ENCODE results near the gene C2CD4B. TPM values are rescaled to one million over a fixed set of nuclear protein-coding genes. Genes with fewer than 3 reads are reported as not detected.

The C2CD4B gene
- total RNA-seq, 3 donors from 2014 or later, result 1.5 to 3.7 (median 3.2) TPM

- peak; percentile 81 for ATAC-seq
- peak in 2 of 3 donors; percentile 57 to 72 for DNase-seq
- Histone ChIP-seq H3K36me3 (ENCODE audit: low read depth) (no peaks in the 10 kb centered on the region), H3K4me3 (no peak overlapping the region), H3K4me1 (ENCODE audit: low read depth) (peaks cover 8% of the 10 kb centered on the region), H3K9me3 (no peaks in the 10 kb centered on the region)
- intact Hi-C loops (cut with DNase I, micrococcal nuclease), result no loop called here
- TF ChIP-seq, protein P1, sequence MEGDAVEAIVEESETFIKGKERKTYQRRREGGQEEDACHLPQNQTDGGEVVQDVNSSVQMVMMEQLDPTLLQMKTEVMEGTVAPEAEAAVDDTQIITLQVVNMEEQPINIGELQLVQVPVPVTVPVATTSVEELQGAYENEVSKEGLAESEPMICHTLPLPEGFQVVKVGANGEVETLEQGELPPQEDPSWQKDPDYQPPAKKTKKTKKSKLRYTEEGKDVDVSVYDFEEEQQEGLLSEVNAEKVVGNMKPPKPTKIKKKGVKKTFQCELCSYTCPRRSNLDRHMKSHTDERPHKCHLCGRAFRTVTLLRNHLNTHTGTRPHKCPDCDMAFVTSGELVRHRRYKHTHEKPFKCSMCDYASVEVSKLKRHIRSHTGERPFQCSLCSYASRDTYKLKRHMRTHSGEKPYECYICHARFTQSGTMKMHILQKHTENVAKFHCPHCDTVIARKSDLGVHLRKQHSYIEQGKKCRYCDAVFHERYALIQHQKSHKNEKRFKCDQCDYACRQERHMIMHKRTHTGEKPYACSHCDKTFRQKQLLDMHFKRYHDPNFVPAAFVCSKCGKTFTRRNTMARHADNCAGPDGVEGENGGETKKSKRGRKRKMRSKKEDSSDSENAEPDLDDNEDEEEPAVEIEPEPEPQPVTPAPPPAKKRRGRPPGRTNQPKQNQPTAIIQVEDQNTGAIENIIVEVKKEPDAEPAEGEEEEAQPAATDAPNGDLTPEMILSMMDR (IDR thresholded peaks at IDR 0.05), result no peak
Observed at GRCh38 chr15:62135532-62136134, 29.5 kb downstream of the C2CD4B start.

DNA sequence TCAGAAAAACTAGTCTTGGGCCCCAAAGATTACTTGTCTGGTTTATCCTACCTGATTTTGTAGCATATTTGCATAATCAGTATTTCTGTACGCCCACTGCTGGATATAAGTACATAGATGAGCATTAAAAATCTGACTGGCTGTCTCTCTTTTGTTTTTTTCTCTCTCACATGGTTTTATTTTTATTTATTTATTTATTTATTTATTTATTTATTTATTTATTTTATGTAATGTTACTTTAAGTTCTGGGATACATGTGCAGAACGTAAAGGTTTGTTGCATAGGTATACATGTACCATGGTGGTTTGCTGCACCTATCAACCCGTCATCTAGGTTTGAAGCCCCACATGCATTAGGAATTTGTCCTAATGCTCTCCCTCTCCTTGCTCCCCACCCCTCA, 31.9 kb downstream of the C2CD4B start:
- intact Hi-C loops (cut with DNase I, micrococcal nuclease), result no loop called here
- DNase-seq (no peak), ATAC-seq (no peak)
- peaks cover 7% of the 10 kb centered on the region for H3K4me1 ChIP-seq (ENCODE audit: low read depth)
- no peaks in the 10 kb centered on the region for H3K9me3 ChIP-seq
- TF ChIP-seq, protein P1 (IDR thresholded peaks at IDR 0.05), result no peak
- H3K4me3 ChIP-seq, result no peak overlapping the region
- H3K36me3 ChIP-seq (ENCODE audit: low read depth), result no peaks in the 10 kb centered on the region

- Histone ChIP-seq H3K4me1 (ENCODE audit: low read depth) (peaks cover 19% of the 10 kb centered on the region), H3K9me3 (no peaks in the 10 kb centered on the region), H3K36me3 (ENCODE audit: low read depth) (no peaks in the 10 kb centered on the region), H3K4me3 (no peak overlapping the region)
- ATAC-seq (no peak), DNase-seq (no peak)
- intact Hi-C loops (cut with DNase I, micrococcal nuclease), result no loop called here
- TF ChIP-seq, protein P1 (IDR thresholded peaks at IDR 0.05), result no peak
Observed at GRCh38 chr15:62128916-62129315, 36.2 kb downstream of the C2CD4B start.

DNA sequence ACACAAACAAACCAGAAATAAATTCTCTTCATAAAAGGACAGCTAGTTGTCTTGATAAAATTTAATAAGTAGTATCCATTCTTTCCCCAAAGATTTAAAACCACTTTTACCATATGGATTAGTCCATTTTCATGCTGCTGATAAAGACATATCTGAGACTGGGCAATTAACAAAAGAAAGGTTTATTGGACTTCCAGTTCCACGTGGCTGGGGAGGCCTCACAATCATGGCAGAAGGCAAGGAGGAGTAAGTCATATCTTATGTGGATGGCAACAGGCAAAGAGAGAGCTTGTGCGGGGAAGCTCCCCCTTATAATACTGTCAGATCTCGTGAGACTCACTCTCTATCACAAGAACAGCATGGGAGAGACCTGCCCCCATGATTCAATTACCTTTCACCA, 38.7 kb downstream of the C2CD4B start:
- DNase-seq (no peak), ATAC-seq (no peak)
- Histone ChIP-seq H3K36me3 (ENCODE audit: low read depth) (no peaks in the 10 kb centered on the region), H3K4me3 (no peak overlapping the region), H3K4me1 (ENCODE audit: low read depth) (peaks cover 25% of the 10 kb centered on the region), H3K9me3 (no peaks in the 10 kb centered on the region)
- intact Hi-C loops (cut with DNase I, micrococcal nuclease), result no loop called here
- TF ChIP-seq, protein P1 (IDR thresholded peaks at IDR 0.05), result no peak

DNA sequence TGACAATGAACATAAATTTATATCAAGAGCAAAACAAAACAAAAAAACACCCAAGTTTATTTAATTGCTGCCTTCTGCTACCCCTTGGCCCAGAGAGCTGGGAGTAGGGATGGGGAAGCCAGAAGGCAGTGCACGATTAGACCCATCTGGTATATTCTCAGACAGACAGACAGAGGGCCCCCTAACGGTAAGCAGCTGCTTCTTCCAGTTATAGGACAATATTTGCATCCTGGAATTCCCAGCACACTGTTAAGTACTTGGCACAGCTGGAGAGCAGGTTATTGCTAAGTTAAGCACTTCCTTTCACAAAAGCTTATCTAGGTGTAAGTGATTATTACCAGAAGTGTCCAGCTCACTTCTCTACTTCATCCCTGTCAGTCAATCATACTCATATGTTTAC, 39.3 kb downstream of the C2CD4B start:
- Histone ChIP-seq H3K4me1 (ENCODE audit: low read depth) (peaks cover 31% of the 10 kb centered on the region), H3K9me3 (no peaks in the 10 kb centered on the region), H3K4me3 (no peak overlapping the region), H3K36me3 (ENCODE audit: low read depth) (no peaks in the 10 kb centered on the region)
- DNase-seq (peak in 1 of 3 donors; percentile 74), ATAC-seq (peak; percentile 89)
- TF ChIP-seq, protein P1 (IDR thresholded peaks at IDR 0.05), result no peak
- intact Hi-C loops (cut with DNase I, micrococcal nuclease), result no loop called here

DNA sequence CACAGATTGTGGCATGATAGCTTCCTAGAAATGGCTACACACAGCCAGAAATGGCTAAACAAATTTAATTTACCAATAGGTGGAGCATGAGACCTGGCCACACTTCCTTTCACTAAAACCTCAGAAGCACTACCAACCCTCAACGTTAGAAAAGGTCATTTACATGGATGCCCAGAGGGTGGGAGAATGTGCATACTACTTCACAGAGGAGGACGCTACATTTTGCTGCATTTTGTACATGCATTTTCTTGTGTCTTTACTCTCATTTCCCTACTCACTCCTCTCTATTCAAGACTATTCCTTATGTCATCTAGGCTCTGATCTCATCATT, 40.1 kb downstream of the C2CD4B start:
- Histone ChIP-seq H3K4me1 (ENCODE audit: low read depth) (peaks cover 33% of the 10 kb centered on the region), H3K9me3 (no peaks in the 10 kb centered on the region), H3K36me3 (ENCODE audit: low read depth) (no peaks in the 10 kb centered on the region), H3K4me3 (no peak overlapping the region)
- ATAC-seq (peak; percentile 11), DNase-seq (no peak)
- TF ChIP-seq, protein P1 (IDR thresholded peaks at IDR 0.05), result no peak
- intact Hi-C loops (cut with DNase I, micrococcal nuclease), result no loop called here
